ENCODE measurements around the gene AHNAK.

The AHNAK gene

GRCh38 chr11:62575837-62576236 is 29.2 kb upstream of the AHNAK start:
- peaks cover 15% of the 10 kb centered on the region; the same call in 1 of the 2 replicates for H3K36me3 ChIP-seq (ENCODE audit: insufficient read depth)
- no peaks in the 10 kb centered on the region for H3K27me3 ChIP-seq (ENCODE audit: insufficient read depth, low read depth)
- H3K4me3 ChIP-seq (IDR thresholded peaks at IDR 0.05; ENCODE audit: insufficient read depth, low read depth, low read length) = no peak overlapping the region
- peaks cover 28% of the 10 kb centered on the region for H3K79me2 ChIP-seq (ENCODE audit: insufficient read depth, low read depth)
- TF ChIP-seq, protein P1, sequence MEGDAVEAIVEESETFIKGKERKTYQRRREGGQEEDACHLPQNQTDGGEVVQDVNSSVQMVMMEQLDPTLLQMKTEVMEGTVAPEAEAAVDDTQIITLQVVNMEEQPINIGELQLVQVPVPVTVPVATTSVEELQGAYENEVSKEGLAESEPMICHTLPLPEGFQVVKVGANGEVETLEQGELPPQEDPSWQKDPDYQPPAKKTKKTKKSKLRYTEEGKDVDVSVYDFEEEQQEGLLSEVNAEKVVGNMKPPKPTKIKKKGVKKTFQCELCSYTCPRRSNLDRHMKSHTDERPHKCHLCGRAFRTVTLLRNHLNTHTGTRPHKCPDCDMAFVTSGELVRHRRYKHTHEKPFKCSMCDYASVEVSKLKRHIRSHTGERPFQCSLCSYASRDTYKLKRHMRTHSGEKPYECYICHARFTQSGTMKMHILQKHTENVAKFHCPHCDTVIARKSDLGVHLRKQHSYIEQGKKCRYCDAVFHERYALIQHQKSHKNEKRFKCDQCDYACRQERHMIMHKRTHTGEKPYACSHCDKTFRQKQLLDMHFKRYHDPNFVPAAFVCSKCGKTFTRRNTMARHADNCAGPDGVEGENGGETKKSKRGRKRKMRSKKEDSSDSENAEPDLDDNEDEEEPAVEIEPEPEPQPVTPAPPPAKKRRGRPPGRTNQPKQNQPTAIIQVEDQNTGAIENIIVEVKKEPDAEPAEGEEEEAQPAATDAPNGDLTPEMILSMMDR (conservative IDR thresholded peaks at IDR 0.05; ENCODE audit: low read depth, low read length) = no peak
- H3K27ac ChIP-seq = no peak overlapping the region
- H4K20me1 ChIP-seq (ENCODE audit: insufficient read depth) = no peaks in the 10 kb centered on the region
- no peak overlapping the region for H2AFZ ChIP-seq (ENCODE audit: low read depth)
- H3K4me2 ChIP-seq = no peak overlapping the region
- peaks cover 24% of the 10 kb centered on the region for H3K4me1 ChIP-seq (ENCODE audit: low read depth, poor library complexity, severe bottlenecking)
- no peak overlapping the region for H3K9ac ChIP-seq

- H4K20me1 ChIP-seq (ENCODE audit: insufficient read depth) = no peaks in the 10 kb centered on the region
- no peak overlapping the region for H3K9ac ChIP-seq
- peaks cover 35% of the 10 kb centered on the region for H3K79me2 ChIP-seq (ENCODE audit: insufficient read depth, low read depth)
- H3K27ac ChIP-seq = no peak overlapping the region
- H2AFZ ChIP-seq (ENCODE audit: low read depth) = no peak overlapping the region
- TF ChIP-seq, protein P1 (conservative IDR thresholded peaks at IDR 0.05; ENCODE audit: low read depth, low read length) = no peak
- H3K4me1 ChIP-seq (ENCODE audit: low read depth, poor library complexity, severe bottlenecking) = peaks cover 26% of the 10 kb centered on the region
- H3K27me3 ChIP-seq (ENCODE audit: insufficient read depth, low read depth) = no peaks in the 10 kb centered on the region
- H3K36me3 ChIP-seq (ENCODE audit: insufficient read depth) = peaks cover 20% of the 10 kb centered on the region; the same call in 1 of the 2 replicates
- no peak overlapping the region for H3K4me3 ChIP-seq (IDR thresholded peaks at IDR 0.05; ENCODE audit: insufficient read depth, low read depth, low read length)
- H3K4me2 ChIP-seq = no peak overlapping the region
Measured at GRCh38 chr11:62575156-62575555, 28.6 kb upstream of the AHNAK start.

DNA sequence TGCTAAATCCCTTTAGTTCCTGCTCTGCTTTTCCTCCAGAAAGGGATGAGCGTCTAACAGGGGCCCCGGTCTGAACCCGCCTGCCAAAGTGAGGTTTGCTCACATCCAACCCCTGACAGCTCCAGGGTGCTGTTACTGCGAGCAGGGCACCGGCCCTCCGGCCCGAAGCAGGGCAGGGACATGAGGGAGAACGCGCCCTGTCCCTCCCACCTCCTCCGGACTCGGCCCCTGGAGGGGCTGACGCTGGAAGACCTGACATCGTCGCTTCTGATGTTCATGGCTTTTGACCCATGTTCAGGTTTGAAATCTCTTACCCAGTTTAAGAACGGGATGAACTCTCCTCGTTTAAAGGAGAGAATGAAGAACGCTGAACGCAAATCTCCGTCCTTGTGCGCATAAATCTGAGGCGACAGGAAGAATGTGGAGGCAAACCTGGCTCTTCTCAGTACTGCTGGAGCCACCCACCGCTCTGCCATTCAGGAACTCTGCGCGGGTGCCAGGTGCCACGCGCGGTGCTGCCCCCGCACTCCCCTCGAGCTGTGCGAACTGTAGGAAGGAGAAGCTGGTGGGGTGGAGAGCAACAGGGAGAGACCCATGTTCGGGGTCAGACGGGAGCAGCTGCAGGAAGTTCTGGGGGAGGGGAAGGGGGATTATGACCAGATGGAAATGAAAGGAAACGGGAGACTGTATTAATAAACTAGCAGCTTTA is 27.9 kb upstream of the AHNAK start:
- Histone ChIP-seq H2AFZ (ENCODE audit: low read depth) (peak overlapping the region; percentile 71), H3K36me3 (ENCODE audit: insufficient read depth) (peaks cover 24% of the 10 kb centered on the region; the same call in 1 of the 2 replicates), H3K4me1 (ENCODE audit: low read depth, poor library complexity, severe bottlenecking) (peaks cover 31% of the 10 kb centered on the region), H3K4me3 (IDR thresholded peaks at IDR 0.05; ENCODE audit: insufficient read depth, low read depth, low read length) (peak overlapping the region; percentile 22), H3K4me2 (peak overlapping the region; percentile 59), H4K20me1 (ENCODE audit: insufficient read depth) (no peaks in the 10 kb centered on the region), H3K79me2 (ENCODE audit: insufficient read depth, low read depth) (peaks cover 41% of the 10 kb centered on the region), H3K27ac (peak overlapping the region; percentile 37; the same call in 1 of the 2 replicates), H3K27me3 (ENCODE audit: insufficient read depth, low read depth) (no peaks in the 10 kb centered on the region), H3K9ac (peak overlapping the region; percentile 52; the same call in 1 of the 2 replicates)
- TF ChIP-seq, protein P1 (conservative IDR thresholded peaks at IDR 0.05; ENCODE audit: low read depth, low read length) = no peak

GRCh38 chr11:62573592-62574362 is 27.2 kb upstream of the AHNAK start, which contains the start of gene EEF1G:
TSS of gene EEF1G (minus strand) at chr11:62573891. CDS start at chr11:62573842, 49 bp downstream.
- TF ChIP-seq, protein P1 (conservative IDR thresholded peaks at IDR 0.05; ENCODE audit: low read depth, low read length) = no peak
- Histone ChIP-seq H3K36me3 (ENCODE audit: insufficient read depth) (peaks cover 32% of the 10 kb centered on the region; the same call in 1 of the 2 replicates), H3K27ac (peak within 1 kb of the TSS; percentile 50), H2AFZ (ENCODE audit: low read depth) (peak within 1 kb of the TSS; percentile 71), H3K4me3 (IDR thresholded peaks at IDR 0.05; ENCODE audit: insufficient read depth, low read depth, low read length) (peak within 1 kb of the TSS; percentile 63), H3K27me3 (ENCODE audit: insufficient read depth, low read depth) (no peaks in the 10 kb centered on the region), H3K4me2 (peak within 1 kb of the TSS; percentile 66), H3K79me2 (ENCODE audit: insufficient read depth, low read depth) (peaks cover 49% of the 10 kb centered on the region), H3K4me1 (ENCODE audit: low read depth, poor library complexity, severe bottlenecking) (peaks cover 37% of the 10 kb centered on the region), H4K20me1 (ENCODE audit: insufficient read depth) (no peaks in the 10 kb centered on the region), H3K9ac (peak within 1 kb of the TSS; percentile 69)
